Endothelial cell of umbilical vein (primary cell): ENCODE results near the gene GPX7. TPM values are rescaled to one million over a fixed set of nuclear protein-coding genes. Genes with fewer than 3 reads are reported as not detected.

Source experiments
- BruUV-seq: library from RNA; stranded (reverse); fragments of 400-500 nt; replicated peaks from 2 replicates; lab custom pipeline; 2021; lab: Mats Ljungman, UMichigan
- CTCF ChIA-PET: fragments of 300-600, 350-600 bp; sonication (Branson Sonifier 250); formaldehyde crosslinking; loops from one replicate; lab custom pipeline; 2021; ENCODE audit warnings: antibody characterized with exemption, inconsistent platforms; lab: Charles Lee
- POLR2A ChIA-PET: fragments of 300-600, 350-600 bp; sonication (Branson Sonifier 250); formaldehyde crosslinking; loops from one replicate; lab custom pipeline; 2021; ENCODE audit warnings: antibody characterized with exemption, inconsistent platforms; lab: Charles Lee
- DNase-seq: peaks from one replicate; pipeline ENCODE4 v3.0.0-alpha.2; 2011; ENCODE audit warnings: low read depth, low spot score
- FAIRE-seq: peaks from 2 replicates; lab custom pipeline; 2011; peaks lifted over from hg19 to GRCh38; lab: Jason Lieb, UNC
- H2AFZ ChIP-seq: 2 replicates; pipeline ENCODE4 v1.6.0; 2012; ENCODE audit warnings: low read depth, low read length, control low read depth, inconsistent platforms
- H3K27ac ChIP-seq: 2 replicates; pipeline ENCODE4 v1.5.1; 2011; ENCODE audit warnings: low read depth, mild to moderate bottlenecking, control low read depth, low read length, moderate library complexity; ENCODE audit not compliant: insufficient read depth
- H3K27me3 ChIP-seq, 2 experiments: 2 replicates each; pipeline versions ENCODE4 v1.6.0 to v1.6.1; 2011; ENCODE audit warnings: low read length in 2 of 2, mixed read lengths in 1 of 2; ENCODE audit not compliant: control insufficient read depth in 2 of 2, insufficient read depth in 2 of 2
- H3K36me3 ChIP-seq, 2 experiments: 2 replicates in 1 of 2; 3 replicates in 1 of 2; pipeline ENCODE4 v1.5.1; 2011; ENCODE audit warnings: low read length in 2 of 2, mild to moderate bottlenecking in 1 of 2, moderate library complexity in 1 of 2; ENCODE audit not compliant: control insufficient read depth in 2 of 2, insufficient read depth in 2 of 2; ENCODE audit errors: extremely low read depth in 1 of 2
- H3K4me1 ChIP-seq: 3 replicates; pipeline ENCODE4 v1.5.1; 2011; ENCODE audit warnings: mild to moderate bottlenecking, low read length; ENCODE audit not compliant: control insufficient read depth, insufficient read depth; ENCODE audit errors: extremely low read depth
- H3K4me2 ChIP-seq: 2 replicates; pipeline ENCODE4 v1.6.1; 2011; ENCODE audit warnings: low read length, control low read depth, mixed read lengths; ENCODE audit not compliant: insufficient read depth
- H3K4me3 ChIP-seq, 3 experiments: fragments of 200-600 bp in 1 of 3; sonication (generic), shearing (Covaris generic) in 1 of 3; replicated peaks in 1 of 3; 2 replicates each; pipeline ENCODE4 v1.5.1; 2011 to 2016; ENCODE audit warnings: control low read depth in 3 of 3, low read length in 3 of 3, mild to moderate bottlenecking in 2 of 3, inconsistent platforms in 1 of 3, low read depth in 1 of 3, moderate library complexity in 1 of 3; ENCODE audit not compliant: insufficient read depth in 1 of 3
- H3K79me2 ChIP-seq: 2 replicates; pipeline ENCODE4 v1.6.0; 2012; ENCODE audit warnings: low read length, inconsistent platforms; ENCODE audit not compliant: control insufficient read depth, insufficient read depth
- H3K9ac ChIP-seq: replicated peaks from 2 replicates; pipeline ENCODE3; 2011; ENCODE audit warnings: low read length, control low read depth; ENCODE audit not compliant: insufficient read depth; ENCODE audit errors: extremely low read depth
- H3K9me1 ChIP-seq: replicated peaks from 3 replicates; pipeline ENCODE4 v1.6.0; 2011; ENCODE audit warnings: mild to moderate bottlenecking, low read length; ENCODE audit not compliant: control insufficient read depth, insufficient read depth; ENCODE audit errors: extremely low read depth
- H3K9me3 ChIP-seq: replicated peaks from 2 replicates; pipeline ENCODE4 v1.5.1; 2012; ENCODE audit warnings: low read length, inconsistent platforms; ENCODE audit not compliant: control insufficient read depth, insufficient read depth
- H4K20me1 ChIP-seq: replicated peaks from 2 replicates; pipeline ENCODE3; 2011; ENCODE audit warnings: mild to moderate bottlenecking, low read length; ENCODE audit not compliant: control insufficient read depth, insufficient read depth; ENCODE audit errors: extremely low read depth
- CTCF ChIP-seq, 2 donors: IDR thresholded peaks; 1 replicate in 1 of 2; 2 replicates in 1 of 2; pipeline ENCODE4 v1.5.1; 2011; ENCODE audit warnings: low read length in 2 of 2, mild to moderate bottlenecking in 2 of 2, moderate library complexity in 2 of 2, control low read depth in 1 of 2, inconsistent platforms in 1 of 2, low read depth in 1 of 2; ENCODE audit not compliant: insufficient read depth in 1 of 2; ENCODE audit errors: extremely low read depth in 1 of 2
- FOS ChIP-seq: IDR thresholded peaks from 2 replicates; pipeline ENCODE4 v1.6.1; 2011; ENCODE audit warnings: mild to moderate bottlenecking, low read length, moderate library complexity, borderline replicate concordance; ENCODE audit not compliant: insufficient read depth
- GATA2 ChIP-seq: IDR thresholded peaks from 2 replicates; pipeline ENCODE4 v1.7.0; 2011; ENCODE audit warnings: low read depth, mild to moderate bottlenecking, moderate library complexity, mixed read lengths, low read length; ENCODE audit not compliant: insufficient read length, insufficient read depth
- MAX ChIP-seq: IDR thresholded peaks from 2 replicates; pipeline ENCODE4 v1.6.1; 2011; ENCODE audit not compliant: insufficient read depth, insufficient read length
- MYC ChIP-seq: IDR thresholded peaks from one replicate; pipeline ENCODE4 v1.6.1; 2011; ENCODE audit warnings: mild to moderate bottlenecking, low read depth, low read length
- POLR2A ChIP-seq: IDR thresholded peaks from 2 replicates; pipeline ENCODE4 v1.6.1; 2012; ENCODE audit warnings: low read depth, mild to moderate bottlenecking, control low read depth, low read length
- dilution Hi-C: fragments of 300-500 bp; cut with MboI; formaldehyde crosslinking; loops from one replicate; pipeline ENCODE4 v1.15.0; 2019; ENCODE audit warnings: low sequenced_read_pairs; ENCODE audit not compliant: extremely low pct_ligation_motif_present
- intact Hi-C: fragments of 100-400 bp; cut with micrococcal nuclease; formaldehyde crosslinking; loops from one replicate; pipeline ENCODE4 v1.10.0; 2022
- polyA plus RNA-seq, 4 experiments: library from polyadenylated mRNA; depleted of rRNA in 3 of 4; stranded (reverse) in 3 of 4; unstranded in 1 of 4; fragments of >200 nt; gene quantifications; 2 replicates each; pipeline versions ENCODE4 v1.2.1 to v1.2.3, GENCODE V29; 2011 to 2012; ENCODE audit warnings: missing spikeins in 1 of 4
- total RNA-seq: library from RNA; stranded (reverse); gene quantifications from 2 replicates; pipeline ENCODE4 v1.2.3, GENCODE V29; 2021

The GPX7 gene
- total and polyA plus RNA-seq, 2 donors (not counting 3 experiments of a cell fraction or from before 2014, with no cell fraction given) = 8.9 to 25.7 TPM

GRCh38 chr1:52582116-52582696 lies 20.0 kb upstream of the GPX7 start:
- Histone ChIP-seq H3K9ac (no peak overlapping the region), H3K4me3 (no peak overlapping the region), H3K9me1 (no peaks in the 10 kb centered on the region), H3K9me3 (no peaks in the 10 kb centered on the region), H3K27ac (no peak overlapping the region), H3K4me1 (no peaks in the 10 kb centered on the region), H3K27me3 (peaks cover 15 to 16% of the 10 kb centered on the region in 2 experiments), H2AFZ (no peak overlapping the region), H3K36me3 (no peaks in the 10 kb centered on the region), H4K20me1 (no peaks in the 10 kb centered on the region), H3K4me2 (no peak overlapping the region), H3K79me2 (no peaks in the 10 kb centered on the region)
- dilution Hi-C loops (no loop called here), intact Hi-C loops (no loop called here)
- ChIA-PET POLR2A (no interaction called here), CTCF (interaction anchor here (0.7 kb wide), 1 partner anchor 8 kb away, joined by 4 read pairs; no protein-coding TSS in a partner anchor)
- no TSS peak for BruUV-seq
- TF ChIP-seq MAX (no peak), CTCF (IDR thresholded peaks at IDR 0.05; ENCODE audit: extremely low read depth in 1 of 2, insufficient read depth in 1 of 2, low read depth in 1 of 2, low read length in 2 of 2) (no peak), POLR2A (no peak), FOS (no peak), GATA2 (no peak), MYC (no peak)
- no peak for DNase-seq
- no peak for FAIRE-seq
